ENCODE results near the gene F11R.
"Not testable (repeated sequence)": the region's sequence is repeated elsewhere in the genome, so short reads cannot be mapped to it uniquely, and the experiment has no call there.

F11R gene

GRCh38 chr1:161038523-161039153, 17.7 kb upstream of the F11R start, which contains the start of gene TSTD1:
TSS of gene TSTD1 (minus strand) at chr1:161038964. CDS start at chr1:161038889, 75 bp downstream.
- no peaks in the 10 kb centered on the region for H3K4me1 ChIP-seq (ENCODE audit: control insufficient read depth, insufficient read depth, low read length)
- H3K4me2 ChIP-seq (ENCODE audit: low read length) = peak within 1 kb of the TSS; percentile 84
- H3K27me3 ChIP-seq (ENCODE audit: control insufficient read depth, insufficient read depth, low read length) = no peaks in the 10 kb centered on the region
- peaks cover 33% of the 10 kb centered on the region for H3K36me3 ChIP-seq (ENCODE audit: insufficient read depth, low read length)
- H3K4me3 ChIP-seq (ENCODE audit: low read length) = peak within 1 kb of the TSS; percentile 78
- no peaks in the 10 kb centered on the region for H3K9me3 ChIP-seq (replicated peaks; ENCODE audit: low read length)
- peak within 1 kb of the TSS; percentile 77 for H3K9ac ChIP-seq (ENCODE audit: low read depth, low read length)

- Histone ChIP-seq H3K4me2 (ENCODE audit: low read length) (peak overlapping the region; percentile 84), H3K4me1 (ENCODE audit: control insufficient read depth, insufficient read depth, low read length) (no peaks in the 10 kb centered on the region), H3K9ac (ENCODE audit: low read depth, low read length) (peak overlapping the region; percentile 77), H3K4me3 (ENCODE audit: low read length) (peak overlapping the region; percentile 78), H3K27me3 (ENCODE audit: control insufficient read depth, insufficient read depth, low read length) (no peaks in the 10 kb centered on the region), H3K36me3 (ENCODE audit: insufficient read depth, low read length) (peaks cover 29% of the 10 kb centered on the region), H3K9me3 (replicated peaks; ENCODE audit: low read length) (no peaks in the 10 kb centered on the region)
Measured at GRCh38 chr1:161037661-161038522, 16.9 kb upstream of the F11R start.

GRCh38 chr1:161033751-161034150, 12.8 kb upstream of the F11R start:
- H3K36me3 ChIP-seq (ENCODE audit: insufficient read depth, low read length) = no peaks in the 10 kb centered on the region
- no peak overlapping the region for H3K9ac ChIP-seq (ENCODE audit: low read depth, low read length)
- H3K27me3 ChIP-seq (ENCODE audit: control insufficient read depth, insufficient read depth, low read length) = no peaks in the 10 kb centered on the region
- no peaks in the 10 kb centered on the region for H3K4me1 ChIP-seq (ENCODE audit: control insufficient read depth, insufficient read depth, low read length)
- no peak overlapping the region for H3K4me3 ChIP-seq (ENCODE audit: low read length)
- no peak overlapping the region for H3K4me2 ChIP-seq (ENCODE audit: low read length)
- H3K9me3 ChIP-seq (replicated peaks; ENCODE audit: low read length) = no peaks in the 10 kb centered on the region

GRCh38 chr1:161032409-161032808, 11.5 kb upstream of the F11R start:
- no peak overlapping the region for H3K4me3 ChIP-seq (ENCODE audit: low read length)
- no peaks in the 10 kb centered on the region for H3K36me3 ChIP-seq (ENCODE audit: insufficient read depth, low read length)
- no peaks in the 10 kb centered on the region for H3K4me1 ChIP-seq (ENCODE audit: control insufficient read depth, insufficient read depth, low read length)
- no peaks in the 10 kb centered on the region for H3K27me3 ChIP-seq (ENCODE audit: control insufficient read depth, insufficient read depth, low read length)
- H3K9ac ChIP-seq (ENCODE audit: low read depth, low read length) = no peak overlapping the region
- no peak overlapping the region for H3K4me2 ChIP-seq (ENCODE audit: low read length)
- no peaks in the 10 kb centered on the region for H3K9me3 ChIP-seq (replicated peaks; ENCODE audit: low read length)

- Histone ChIP-seq H3K4me2 (ENCODE audit: low read length) (no peak overlapping the region), H3K4me3 (ENCODE audit: low read length) (no peak overlapping the region), H3K9ac (ENCODE audit: low read depth, low read length) (no peak overlapping the region), H3K36me3 (ENCODE audit: insufficient read depth, low read length) (no peaks in the 10 kb centered on the region), H3K9me3 (replicated peaks; ENCODE audit: low read length) (no peaks in the 10 kb centered on the region), H3K27me3 (ENCODE audit: control insufficient read depth, insufficient read depth, low read length) (no peaks in the 10 kb centered on the region), H3K4me1 (ENCODE audit: control insufficient read depth, insufficient read depth, low read length) (no peaks in the 10 kb centered on the region)
Measured at GRCh38 chr1:161031874-161032273, 10.9 kb upstream of the F11R start.

GRCh38 chr1:161029466-161029865, 8.5 kb upstream of the F11R start:
- not testable (repeated sequence) for H3K27me3 ChIP-seq (ENCODE audit: control insufficient read depth, insufficient read depth, low read length); H3K9me3 ChIP-seq (replicated peaks; ENCODE audit: low read length); H3K4me3 ChIP-seq (ENCODE audit: low read length); H3K9ac ChIP-seq (ENCODE audit: low read depth, low read length); H3K4me2 ChIP-seq (ENCODE audit: low read length); H3K36me3 ChIP-seq (ENCODE audit: insufficient read depth, low read length); H3K4me1 ChIP-seq (ENCODE audit: control insufficient read depth, insufficient read depth, low read length)

GRCh38 chr1:161026954-161027353, 6.0 kb upstream of the F11R start:
- not testable (repeated sequence) for H3K4me2 ChIP-seq (ENCODE audit: low read length); H3K4me3 ChIP-seq (ENCODE audit: low read length); H3K36me3 ChIP-seq (ENCODE audit: insufficient read depth, low read length); H3K9me3 ChIP-seq (replicated peaks; ENCODE audit: low read length); H3K9ac ChIP-seq (ENCODE audit: low read depth, low read length); H3K4me1 ChIP-seq (ENCODE audit: control insufficient read depth, insufficient read depth, low read length); H3K27me3 ChIP-seq (ENCODE audit: control insufficient read depth, insufficient read depth, low read length)

- H3K4me3 ChIP-seq (ENCODE audit: low read length) = not testable (repeated sequence)
Measured at GRCh38 chr1:161022432-161022831, 1.5 kb upstream of the F11R start.

GRCh38 chr1:161021970-161022353, 1.0 kb upstream of the F11R start:
- no peak overlapping the region for H3K4me3 ChIP-seq (ENCODE audit: low read length)
- no peak overlapping the region for H3K4me2 ChIP-seq (ENCODE audit: low read length)
- peaks cover 12% of the 10 kb centered on the region for H3K27me3 ChIP-seq (ENCODE audit: control insufficient read depth, insufficient read depth, low read length)
- no peaks in the 10 kb centered on the region for H3K36me3 ChIP-seq (ENCODE audit: insufficient read depth, low read length)
- H3K9me3 ChIP-seq (replicated peaks; ENCODE audit: low read length) = no peaks in the 10 kb centered on the region
- H3K9ac ChIP-seq (ENCODE audit: low read depth, low read length) = no peak overlapping the region
- peaks cover 8% of the 10 kb centered on the region for H3K4me1 ChIP-seq (ENCODE audit: control insufficient read depth, insufficient read depth, low read length)

More at GRCh38 chr1:161022432-161022831, 1.5 kb upstream of the F11R start:
- not testable (repeated sequence) for H3K4me1 ChIP-seq (ENCODE audit: control insufficient read depth, insufficient read depth, low read length); H3K9ac ChIP-seq (ENCODE audit: low read depth, low read length); H3K9me3 ChIP-seq (replicated peaks; ENCODE audit: low read length); H3K36me3 ChIP-seq (ENCODE audit: insufficient read depth, low read length); H3K4me2 ChIP-seq (ENCODE audit: low read length)
- H3K27me3 ChIP-seq (ENCODE audit: control insufficient read depth, insufficient read depth, low read length) = peaks cover 12% of the 10 kb centered on the region

GRCh38 chr1:161021165-161021969, 415 bp upstream of the F11R start:
- Histone ChIP-seq H3K4me3 (ENCODE audit: low read length) (peak overlapping the region; percentile 58), H3K27me3 (ENCODE audit: control insufficient read depth, insufficient read depth, low read length) (peaks cover 12% of the 10 kb centered on the region), H3K36me3 (ENCODE audit: insufficient read depth, low read length) (no peaks in the 10 kb centered on the region), H3K9ac (ENCODE audit: low read depth, low read length) (no peak overlapping the region), H3K4me1 (ENCODE audit: control insufficient read depth, insufficient read depth, low read length) (peaks cover 8% of the 10 kb centered on the region), H3K9me3 (replicated peaks; ENCODE audit: low read length) (no peaks in the 10 kb centered on the region), H3K4me2 (ENCODE audit: low read length) (peak overlapping the region; percentile 71)

- no peak overlapping the region for H3K4me3 ChIP-seq (ENCODE audit: low read length)
- no peak overlapping the region for H3K9ac ChIP-seq (ENCODE audit: low read depth, low read length)
Measured at GRCh38 chr1:161019751-161020495, 1.0 kb downstream of the F11R start.

More at GRCh38 chr1:161019751-161020495, 1.0 kb downstream of the F11R start:
- H3K9me3 ChIP-seq (replicated peaks; ENCODE audit: low read length) = no peaks in the 10 kb centered on the region
- no peaks in the 10 kb centered on the region for H3K36me3 ChIP-seq (ENCODE audit: insufficient read depth, low read length)
- no peak overlapping the region for H3K4me2 ChIP-seq (ENCODE audit: low read length)
- H3K4me1 ChIP-seq (ENCODE audit: control insufficient read depth, insufficient read depth, low read length) = peaks cover 8% of the 10 kb centered on the region
- H3K27me3 ChIP-seq (ENCODE audit: control insufficient read depth, insufficient read depth, low read length) = peaks cover 12% of the 10 kb centered on the region
